Heart right ventricle (tissue), 16 donors: ENCODE data around the gene GAB1. TPM values are rescaled to one million over a fixed set of nuclear protein-coding genes. Genes with fewer than 3 reads are reported as not detected.

Experiments
- ATAC-seq, 8 donors: fragments of 200-7000 bp; cut with Tn5 transposase; one replicate each; pipeline ENCODE4 v1.9.1; 2020; ENCODE audit warnings: mild to moderate bottlenecking in 8 of 8, moderate library complexity in 8 of 8, moderate number of reproducible peaks in 1 of 8
- DNase-seq, 2 donors: peaks; one replicate each; pipeline ENCODE4 v3.0.0-alpha.2; 2020
- H3K27ac ChIP-seq, 10 donors: fragments of 200-600 bp; sonication (generic) in 2 of 10; one replicate each; pipeline versions ENCODE4 v1.5.0 to v1.8.0; 2020 to 2022; ENCODE audit warnings: mild to moderate bottlenecking in 3 of 10
- H3K27me3 ChIP-seq, 7 donors: fragments of 200-600 bp; one replicate each; pipeline ENCODE4 v1.8.0; 2021 to 2022; ENCODE audit warnings: mild to moderate bottlenecking in 2 of 7
- H3K36me3 ChIP-seq, 9 donors: fragments of 200-600 bp; sonication (generic) in 1 of 9; one replicate each; pipeline versions ENCODE4 v1.5.0 to v1.8.0; 2020 to 2022; ENCODE audit warnings: mild to moderate bottlenecking in 2 of 9
- H3K4me1 ChIP-seq, 9 donors: fragments of 200-600 bp; sonication (generic) in 1 of 9; one replicate each; pipeline versions ENCODE4 v1.5.0 to v1.8.0; 2020 to 2022; ENCODE audit warnings: mild to moderate bottlenecking in 4 of 9
- H3K4me3 ChIP-seq, 10 donors: fragments of 200-600 bp; sonication (generic) in 2 of 10; one replicate each; pipeline versions ENCODE4 v1.5.0 to v1.8.0; 2020 to 2022; ENCODE audit warnings: mild to moderate bottlenecking in 7 of 10, moderate library complexity in 2 of 10
- H3K9me3 ChIP-seq, 11 donors: fragments of 200-600 bp in 10 of 11; sonication (generic) in 2 of 11; one replicate each; pipeline versions ENCODE4 v1.5.0 to v1.8.0; 2013 to 2022; ENCODE audit warnings: mild to moderate bottlenecking in 2 of 11, control low read depth in 1 of 11, moderate library complexity in 1 of 11
- WGBS, 2 donors: extraction: QIAGEN DNeasy Blood & Tissue Kit; methylation state at CpG; one replicate each; pipeline ENCODE4 v1.1.7; 2013; ENCODE audit warnings: inconsistent platforms in 1 of 2; 5-methylcytosine and 5-hydroxymethylcytosine counted together
- intact Hi-C, 10 donors: fragments of 100-400 bp; cut with DNase I; formaldehyde crosslinking; loops; one replicate each; pipeline versions ENCODE4 v1.11.1 to v1.14.2; 2022
- polyA plus RNA-seq, 2 donors: library from polyadenylated mRNA; stranded (reverse); fragments of 200-250 nt; gene quantifications; one replicate each; pipeline ENCODE4 v1.2.3, GENCODE V29; 2013
- total RNA-seq, 10 donors: library from RNA; stranded (reverse); fragmentation: NEBNext Ultra II Directional in 3 of 10; extraction: Animal tissue kit (Norgen Biotek cat#: 25700) in 3 of 10; gene quantifications; one replicate each; pipeline versions ENCODE4 v1.2.1 to v1.2.4, GENCODE V29; 2021 to 2023
- TF ChIP-seq, protein P1 (sequence below), 9 donors: fragments of 200-600 bp; sonication (generic) in 2 of 9; IDR thresholded peaks; one replicate each; pipeline versions ENCODE4 v1.5.0 to v1.8.0; 2021 to 2022; ENCODE audit warnings: antibody characterized with exemption in 9 of 9, mild to moderate bottlenecking in 5 of 9, moderate library complexity in 1 of 9
- donor health status: Arrhythmogenic right ventricular cardiomyopathy.
- donor health status: ischemic (EF 13 %, LVEDD 7.1; RV severe dilation, severe dysfunction).
- donor health status: healthy with polysubstance abuse.
- donor health status: DM: no; HTN: yes; CAD: no.
- donor health status: DM: no; HTN: no; CAD: no.
- donor health status: ischemic (EF 25% LVEDD 6.9; RV normal size, moderate dysfunction).
- donor health status: ischemic (EF 25% LVEDD 5.7; RV mildly dilated, moderate dysfunction).
- donor health status: healthy.
- donor health status: DM: yes; HTN: yes; CAD: no.
- donor health status: Ischemic cardiomyopathy.
- donor health status: ischemic (EF 35%, LVEDD 5.7; RV mildly dilated, moderate dysfunction).
- donor health status: nonischemic (EF 11% LVEDD 7.7; RV severe dilation, severe dysfunction).
- donor health status: DM: yes; HTN: yes; CAD: no.
- donor health status: PGD.
- donor health status: ischemic (EF 29% LVEDD 5.4; RV normal size, mild dysfunction).
- donor health status: nonischemic (EF 23%, LVEDD 6.1; RV moderate dilation, normal function).

GAB1 gene
- total and polyA plus RNA-seq, 12 donors = 7.8 to 130 (median 95.3) TPM

DNA sequence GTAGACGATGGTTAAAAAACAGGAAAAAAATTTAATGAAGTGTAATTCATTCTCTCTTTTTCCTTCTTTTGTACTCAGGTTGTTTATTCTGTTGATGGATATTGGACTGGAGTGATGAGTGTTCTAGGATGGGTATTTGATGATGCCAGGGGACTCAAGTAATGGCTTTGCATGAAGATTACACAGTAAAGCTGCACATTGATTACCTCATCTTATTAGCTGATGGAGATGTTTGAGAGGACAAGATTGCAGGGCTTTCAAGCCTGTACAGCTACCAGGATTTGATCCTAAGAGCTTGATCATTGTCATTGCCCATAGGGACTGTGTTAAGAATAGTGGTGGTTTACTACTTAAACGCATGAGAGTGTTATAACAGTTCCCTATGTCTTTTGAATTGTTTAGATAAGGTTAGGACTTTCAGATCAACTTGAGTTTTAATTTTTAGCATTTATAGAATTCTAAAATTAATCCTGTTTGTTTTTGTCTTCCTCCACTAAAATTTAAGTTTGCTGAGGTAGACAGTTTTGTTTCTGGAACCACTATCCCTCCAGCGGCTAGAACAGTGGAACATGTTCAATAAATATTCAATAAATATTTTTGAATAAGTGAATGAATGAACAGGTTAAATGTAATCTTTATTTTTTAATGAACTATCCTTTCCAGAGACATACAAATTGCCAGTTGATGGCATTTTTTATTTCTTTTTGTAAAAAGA, 58.2 kb downstream of the GAB1 start:
- WGBS, 2 donors = 76 to 81% methylated on average over 3 of the region's 3 CpGs
- no peak for ATAC-seq
- H3K36me3 ChIP-seq = no peaks in the 10 kb centered on the region
- no peaks in the 10 kb centered on the region for H3K27me3 ChIP-seq
- H3K4me3 ChIP-seq = no peak overlapping the region
- TF ChIP-seq, protein P1, sequence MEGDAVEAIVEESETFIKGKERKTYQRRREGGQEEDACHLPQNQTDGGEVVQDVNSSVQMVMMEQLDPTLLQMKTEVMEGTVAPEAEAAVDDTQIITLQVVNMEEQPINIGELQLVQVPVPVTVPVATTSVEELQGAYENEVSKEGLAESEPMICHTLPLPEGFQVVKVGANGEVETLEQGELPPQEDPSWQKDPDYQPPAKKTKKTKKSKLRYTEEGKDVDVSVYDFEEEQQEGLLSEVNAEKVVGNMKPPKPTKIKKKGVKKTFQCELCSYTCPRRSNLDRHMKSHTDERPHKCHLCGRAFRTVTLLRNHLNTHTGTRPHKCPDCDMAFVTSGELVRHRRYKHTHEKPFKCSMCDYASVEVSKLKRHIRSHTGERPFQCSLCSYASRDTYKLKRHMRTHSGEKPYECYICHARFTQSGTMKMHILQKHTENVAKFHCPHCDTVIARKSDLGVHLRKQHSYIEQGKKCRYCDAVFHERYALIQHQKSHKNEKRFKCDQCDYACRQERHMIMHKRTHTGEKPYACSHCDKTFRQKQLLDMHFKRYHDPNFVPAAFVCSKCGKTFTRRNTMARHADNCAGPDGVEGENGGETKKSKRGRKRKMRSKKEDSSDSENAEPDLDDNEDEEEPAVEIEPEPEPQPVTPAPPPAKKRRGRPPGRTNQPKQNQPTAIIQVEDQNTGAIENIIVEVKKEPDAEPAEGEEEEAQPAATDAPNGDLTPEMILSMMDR (IDR thresholded peaks at IDR 0.05) = no peak
- H3K9me3 ChIP-seq = no peaks in the 10 kb centered on the region
- intact Hi-C loops = loop anchor here in 4 of 10 donors (5.0 to 10.0 kb wide), 4 partner anchors 38 to 58 kb away; partner anchors contain the start of gene GAB1 (in 1 of the 4)
- DNase-seq = no peak
- peak overlapping the region in 2 of 10 donors; percentile 9 to 23 for H3K27ac ChIP-seq
- peaks cover 13 to 98% (median 85%) of the 10 kb centered on the region in 9 donors for H3K4me1 ChIP-seq

DNA sequence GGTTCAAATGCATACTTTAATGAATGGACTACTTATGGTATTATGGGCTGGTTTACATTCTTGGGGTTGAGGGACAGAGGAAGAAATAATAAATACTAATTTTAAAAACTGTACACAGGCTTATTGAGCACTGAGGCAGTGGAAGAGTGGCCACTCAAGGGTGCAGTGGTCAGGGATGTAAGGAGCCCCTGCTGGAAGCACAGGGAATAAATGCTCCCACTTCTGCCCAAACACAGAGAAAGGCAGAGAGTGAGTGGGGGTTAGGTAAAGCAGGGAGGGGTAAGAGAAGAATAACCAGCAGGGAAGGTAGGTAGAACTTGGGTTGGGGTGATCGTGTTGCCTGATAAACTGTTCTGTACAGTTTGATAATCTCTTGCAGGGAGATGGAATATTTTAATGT, 60.0 kb downstream of the GAB1 start:
- intact Hi-C loops = loop anchor here in 4 of 10 donors (1.0 to 10.0 kb wide), 4 partner anchors 52 to 59 kb away; partner anchors contain the start of gene GAB1 (in 1 of the 4)
- Histone ChIP-seq H3K4me1 (peaks cover 5 to 95% (median 79%) of the 10 kb centered on the region in 9 donors), H3K27ac (peak overlapping the region in 2 of 10 donors; percentile 2 to 19), H3K27me3 (no peaks in the 10 kb centered on the region), H3K9me3 (no peaks in the 10 kb centered on the region), H3K36me3 (no peaks in the 10 kb centered on the region), H3K4me3 (no peak overlapping the region)
- DNase-seq (no peak), ATAC-seq (no peak)
- TF ChIP-seq, protein P1 (IDR thresholded peaks at IDR 0.05) = peak in 2 of 9 donors; percentile 13
- WGBS, 2 donors = 91 to 93% methylated on average over 1 of the region's 1 CpG

DNA sequence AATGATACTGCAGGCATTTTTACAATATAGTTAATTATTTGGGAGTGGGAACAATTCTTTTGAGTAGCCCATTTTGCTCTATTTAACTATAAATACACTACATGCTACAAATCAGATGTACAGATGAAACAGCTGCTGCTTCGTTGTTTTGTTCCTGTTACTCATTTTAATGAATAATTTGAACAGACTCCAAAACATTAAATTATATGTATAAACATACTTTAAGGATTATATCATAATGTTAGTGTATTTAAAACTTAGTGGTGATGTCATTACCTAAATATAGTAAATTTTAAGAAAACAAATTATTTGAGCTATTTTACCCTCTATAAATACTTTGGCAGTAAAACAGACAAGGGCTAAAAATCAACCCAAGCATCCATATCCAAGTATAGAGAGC, 60.7 kb downstream of the GAB1 start:
- H3K27me3 ChIP-seq = no peaks in the 10 kb centered on the region
- no peak overlapping the region for H3K4me3 ChIP-seq
- no peaks in the 10 kb centered on the region for H3K36me3 ChIP-seq
- ATAC-seq (no peak), DNase-seq (no peak)
- WGBS, 2 donors = 15 to 21% methylated on average over 1 of the region's 1 CpG
- H3K9me3 ChIP-seq = no peaks in the 10 kb centered on the region
- peaks cover 5 to 95% (median 79%) of the 10 kb centered on the region in 9 donors for H3K4me1 ChIP-seq
- peak overlapping the region in 4 of 10 donors; percentile 2 to 22 (median 11) for H3K27ac ChIP-seq
- TF ChIP-seq, protein P1 (IDR thresholded peaks at IDR 0.05) = no peak
- intact Hi-C loops = loop anchor here in 3 of 10 donors (5.0 to 10.0 kb wide), 3 partner anchors 53 to 60 kb away; partner anchors contain the start of gene GAB1 (in 1 of the 3)

DNA sequence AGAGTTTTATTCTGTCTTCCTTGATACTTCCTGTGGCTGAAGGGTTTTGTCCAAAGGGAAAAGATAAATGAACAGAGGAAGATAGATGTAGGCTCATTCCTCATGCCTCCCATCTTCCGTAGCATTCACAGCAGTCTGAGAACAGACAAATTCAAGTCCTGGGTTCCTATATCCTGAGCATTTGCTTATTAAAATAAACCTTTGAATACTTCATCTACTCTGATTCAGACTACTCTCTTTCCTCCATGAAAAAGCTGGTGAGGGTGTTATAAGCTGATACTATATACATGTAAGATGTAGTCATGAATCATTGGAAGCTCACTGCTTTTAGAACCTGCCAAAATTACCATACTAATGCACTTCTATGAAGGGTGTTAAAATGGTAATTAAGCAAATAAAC, 61.2 kb downstream of the GAB1 start:
- TF ChIP-seq, protein P1 (IDR thresholded peaks at IDR 0.05) = no peak
- 43 to 58% methylated on average over 1 of the region's 1 CpG for WGBS, 2 donors
- Histone ChIP-seq H3K4me3 (no peak overlapping the region), H3K9me3 (no peaks in the 10 kb centered on the region), H3K27me3 (no peaks in the 10 kb centered on the region), H3K36me3 (no peaks in the 10 kb centered on the region), H3K4me1 (peaks cover 9 to 95% (median 79%) of the 10 kb centered on the region in 9 donors), H3K27ac (peak overlapping the region in 4 of 10 donors; percentile 2 to 22 (median 11))
- ATAC-seq (no peak), DNase-seq (no peak)
- intact Hi-C loops = loop anchor here in 3 of 10 donors (5.0 to 10.0 kb wide), 3 partner anchors 53 to 61 kb away; partner anchors contain the start of gene GAB1 (in 1 of the 3)
